Endodermal cell (in vitro differentiated cells): ENCODE data around the gene ZYG11B. TPM values are rescaled to one million over a fixed set of nuclear protein-coding genes. Genes with fewer than 3 reads are reported as not detected.

Source experiments
- DNase-seq: peaks from one replicate; pipeline ENCODE4 v3.0.0-alpha.2; 2017
- H3K27ac ChIP-seq: 2 replicates; pipeline ENCODE4 v1.5.1; 2013; ENCODE audit warnings: mild to moderate bottlenecking, low read depth, low read length, moderate library complexity
- H3K27me3 ChIP-seq: 2 replicates; pipeline ENCODE4 v1.6.1; 2013; ENCODE audit warnings: mild to moderate bottlenecking, low read length, moderate library complexity; ENCODE audit not compliant: insufficient read depth, control insufficient read depth, poor library complexity, severe bottlenecking
- H3K36me3 ChIP-seq: 2 replicates; pipeline ENCODE4 v1.7.0; 2013; ENCODE audit warnings: mild to moderate bottlenecking, low read length, moderate library complexity; ENCODE audit not compliant: control insufficient read depth, insufficient read depth
- H3K4me1 ChIP-seq: one replicate; pipeline ENCODE4 v1.7.0; 2013; ENCODE audit warnings: low read length; ENCODE audit not compliant: control insufficient read depth, insufficient read depth
- H3K4me3 ChIP-seq: 2 replicates; pipeline ENCODE4 v1.5.1; 2013; ENCODE audit warnings: mild to moderate bottlenecking, low read length, moderate library complexity
- H3K9ac ChIP-seq: 2 replicates; pipeline ENCODE4 v1.6.1; 2013; ENCODE audit warnings: mild to moderate bottlenecking, low read length, moderate library complexity; ENCODE audit not compliant: poor library complexity, severe bottlenecking; ENCODE audit errors: extremely low read depth
- H3K9me3 ChIP-seq: 2 replicates; pipeline ENCODE4 v1.6.1; 2013; ENCODE audit warnings: mild to moderate bottlenecking, low read length, moderate library complexity; ENCODE audit not compliant: control insufficient read depth
- H3K27ac Mint-ChIP-seq: 2 replicates; pipeline ENCODE4 v1.8.0; 2020; ENCODE audit warnings: mixed read lengths
- H3K27me3 Mint-ChIP-seq: 2 replicates; pipeline ENCODE4 v1.8.0; 2021; ENCODE audit warnings: mild to moderate bottlenecking, mixed read lengths; ENCODE audit not compliant: insufficient read depth
- H3K36me3 Mint-ChIP-seq: 2 replicates; pipeline ENCODE4 v1.8.0; 2020; ENCODE audit warnings: low read depth, mixed read lengths
- H3K4me1 Mint-ChIP-seq: 2 replicates; pipeline ENCODE4 v1.8.0; 2020; ENCODE audit warnings: mixed read lengths
- H3K4me3 Mint-ChIP-seq: 2 replicates; pipeline ENCODE4 v1.8.0; 2020; ENCODE audit warnings: mild to moderate bottlenecking, moderate library complexity, mixed read lengths
- H3K9me3 Mint-ChIP-seq: 2 replicates; pipeline ENCODE4 v1.8.0; 2020; ENCODE audit warnings: mild to moderate bottlenecking, mixed read lengths
- CTCF ChIP-seq: fragments of 200-600 bp; sonication (generic); conservative IDR thresholded peaks from 2 replicates; pipeline ENCODE4 v1.5.0; 2021; ENCODE audit warnings: antibody characterized with exemption, mild to moderate bottlenecking
- WGBS, 2 experiments: methylation state at CpG; one replicate each; pipeline versions ENCODE4 v1.1.5 to v1.1.7; 2013; ENCODE audit warnings: missing lambda C conversion rate in 2 of 2, mixed read lengths in 1 of 2; ENCODE audit not compliant: insufficient coverage in 1 of 2, insufficient read length in 1 of 2; 5-methylcytosine and 5-hydroxymethylcytosine counted together
- total RNA-seq, 2 donors: library from RNA; stranded (reverse); fragmentation: NEBNext Ultra II Directional in 1 of 2; extraction: Animal tissue kit (Norgen Biotek cat#: 25700) in 1 of 2; gene quantifications; 2 replicates in 1 of 2; 3 replicates in 1 of 2; pipeline ENCODE4 v1.2.1, GENCODE V29; 2021

Gene ZYG11B
- total RNA-seq, 2 donors from 2014 or later: 24.8 to 30.2 TPM

- no peak overlapping the region for H3K4me3 Mint-ChIP-seq
- H3K27me3 Mint-ChIP-seq: no peaks in the 10 kb centered on the region
- DNase-seq: no peak
- no peak overlapping the region for H3K27ac Mint-ChIP-seq
- no peak overlapping the region for H3K4me3 ChIP-seq
- no peaks in the 10 kb centered on the region for H3K4me1 ChIP-seq
- no peak for TF ChIP-seq CTCF
- no peaks in the 10 kb centered on the region for H3K36me3 ChIP-seq
- H3K9me3 Mint-ChIP-seq: no peaks in the 10 kb centered on the region
- H3K4me1 Mint-ChIP-seq: peaks cover 5% of the 10 kb centered on the region
- H3K36me3 Mint-ChIP-seq: no peaks in the 10 kb centered on the region
- H3K27ac ChIP-seq: no peak overlapping the region
- H3K27me3 ChIP-seq: no peaks in the 10 kb centered on the region
- 93 to 95% methylated on average over 4 of the region's 4 CpGs for WGBS, 2 experiments
- H3K9me3 ChIP-seq: no peaks in the 10 kb centered on the region
- H3K9ac ChIP-seq: no peak overlapping the region
Observed at GRCh38 chr1:52723260-52723659, 3.0 kb upstream of the ZYG11B start.

DNA sequence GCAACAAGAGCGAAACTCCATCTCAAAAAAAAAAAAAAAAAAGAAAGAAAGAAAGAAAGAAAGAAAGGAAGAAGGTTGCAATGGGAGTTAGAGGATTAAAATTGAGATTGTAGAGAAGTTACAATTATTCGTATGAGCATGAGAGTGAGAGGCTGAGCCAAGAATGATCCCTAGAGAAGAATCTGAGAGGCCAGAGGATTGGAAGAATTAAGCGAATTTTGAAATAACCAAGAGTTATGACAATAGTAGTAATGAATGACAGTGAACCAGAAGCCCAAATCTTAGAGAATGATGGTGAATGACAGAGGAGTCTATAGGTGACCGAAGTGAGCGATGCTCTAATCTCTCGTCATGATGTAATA is 369 bp upstream of the ZYG11B start:
- DNase-seq: no peak

DNA sequence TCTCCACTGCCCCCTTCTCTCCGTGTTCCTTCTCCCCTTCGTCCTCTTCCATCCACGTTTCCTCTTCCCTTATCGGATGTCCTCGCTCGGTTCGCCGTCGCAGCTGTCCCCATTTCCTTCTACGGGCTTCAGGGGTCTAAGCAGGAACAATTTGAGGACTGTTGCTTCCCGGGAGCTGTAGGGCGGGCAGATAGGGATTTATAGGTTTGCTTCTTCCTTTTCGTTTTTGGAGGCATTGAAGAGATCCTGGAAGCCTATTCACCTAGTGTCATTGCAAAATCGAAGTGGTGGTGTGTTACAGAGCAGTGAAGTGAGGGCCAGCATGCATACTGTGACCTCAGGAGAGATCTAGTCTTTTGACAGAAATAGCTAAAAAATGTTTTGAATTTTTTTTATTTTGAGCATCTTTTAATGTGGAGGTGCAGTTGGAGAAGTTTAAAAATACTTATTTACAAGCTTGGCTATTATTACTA is 897 bp downstream of the ZYG11B start:
- Mint-ChIP-seq H3K4me1 (peaks cover 5% of the 10 kb centered on the region), H3K9me3 (no peaks in the 10 kb centered on the region)

More for the DNA sequence above, 369 bp upstream of the ZYG11B start:
- Mint-ChIP-seq H3K4me3 (peak overlapping the region; percentile 83), H3K27me3 (no peaks in the 10 kb centered on the region), H3K9me3 (no peaks in the 10 kb centered on the region), H3K4me1 (peaks cover 5% of the 10 kb centered on the region), H3K27ac (no peak overlapping the region), H3K36me3 (no peaks in the 10 kb centered on the region)
- H3K9me3 ChIP-seq: no peaks in the 10 kb centered on the region
- no peak overlapping the region for H3K9ac ChIP-seq
- H3K4me3 ChIP-seq: no peak overlapping the region
- H3K27me3 ChIP-seq: no peaks in the 10 kb centered on the region
- WGBS, 2 experiments: 47 to 85% methylated on average over 3 to 6 of the region's 6 CpGs
- H3K36me3 ChIP-seq: no peaks in the 10 kb centered on the region
- TF ChIP-seq CTCF: no peak
- H3K27ac ChIP-seq: no peak overlapping the region
- H3K4me1 ChIP-seq: no peaks in the 10 kb centered on the region

More for the DNA sequence above, 897 bp downstream of the ZYG11B start:
- Mint-ChIP-seq H3K27ac (peak overlapping the region; percentile 55), H3K27me3 (no peaks in the 10 kb centered on the region), H3K36me3 (peaks cover 5% of the 10 kb centered on the region), H3K4me3 (peak overlapping the region; percentile 83)
- peak; percentile 63 for DNase-seq
- Histone ChIP-seq H3K27ac (no peak overlapping the region), H3K4me1 (no peaks in the 10 kb centered on the region), H3K36me3 (peaks cover 3% of the 10 kb centered on the region), H3K27me3 (no peaks in the 10 kb centered on the region), H3K9me3 (no peaks in the 10 kb centered on the region), H3K4me3 (peak overlapping the region; percentile 95), H3K9ac (peak overlapping the region; percentile 67)
- no peak for TF ChIP-seq CTCF
- WGBS, 2 experiments: 0 to 2% methylated on average over 7 to 14 of the region's 14 CpGs
